Liver (tissue), 9 donors: ENCODE measurements around the gene CCDC50. TPM values are rescaled to one million over a fixed set of nuclear protein-coding genes. Genes with fewer than 3 reads are reported as not detected.

ENCODE experiments used
- DNase-seq: peaks from one replicate; pipeline ENCODE4 v3.0.0-alpha.2; 2017; ENCODE audit warnings: low spot score
- H3K27ac ChIP-seq, 2 donors: one replicate each; pipeline ENCODE4 v1.7.0; 2013; ENCODE audit warnings: inconsistent platforms in 2 of 2, low read length in 2 of 2, control low read depth in 1 of 2, low read depth in 1 of 2, mild to moderate bottlenecking in 1 of 2
- H3K27me3 ChIP-seq, 4 donors: one replicate each; pipeline versions ENCODE4 v1.6.1 to v1.7.0; 2013; ENCODE audit warnings: low read length in 3 of 4, inconsistent platforms in 1 of 4, mild to moderate bottlenecking in 1 of 4, moderate library complexity in 1 of 4; ENCODE audit not compliant: control insufficient read depth in 4 of 4, insufficient read depth in 4 of 4
- H3K36me3 ChIP-seq, 4 donors: one replicate each; pipeline versions ENCODE4 v1.6.1 to v1.7.0; 2013; ENCODE audit warnings: low read length in 3 of 4, mild to moderate bottlenecking in 3 of 4, low read depth in 1 of 4, moderate library complexity in 1 of 4; ENCODE audit not compliant: control insufficient read depth in 4 of 4, insufficient read depth in 3 of 4
- H3K4me1 ChIP-seq, 4 donors: one replicate each; pipeline versions ENCODE4 v1.6.1 to v1.7.0; 2013; ENCODE audit warnings: low read length in 3 of 4, mild to moderate bottlenecking in 3 of 4, moderate library complexity in 1 of 4; ENCODE audit not compliant: control insufficient read depth in 4 of 4, insufficient read depth in 4 of 4
- H3K4me3 ChIP-seq, 3 donors: one replicate each; pipeline versions ENCODE4 v1.6.1 to v1.7.0; 2013; ENCODE audit warnings: low read length in 3 of 3, control low read depth in 1 of 3, low read depth in 1 of 3, mild to moderate bottlenecking in 1 of 3
- H3K9ac ChIP-seq, 2 donors: one replicate each; pipeline ENCODE4 v1.7.0; 2013; ENCODE audit warnings: low read length in 2 of 2, mild to moderate bottlenecking in 2 of 2, moderate library complexity in 2 of 2, control low read depth in 1 of 2, low read depth in 1 of 2
- H3K9me3 ChIP-seq, 4 donors: one replicate each; pipeline versions ENCODE4 v1.6.1 to v1.7.0; 2013; ENCODE audit warnings: low read length in 3 of 4; ENCODE audit not compliant: control insufficient read depth in 4 of 4
- EGR1 ChIP-seq, 2 donors: IDR thresholded peaks; 2 replicates each; pipeline ENCODE4 v1.6.1; 2016 to 2018; ENCODE audit warnings: antibody characterized with exemption in 2 of 2, low read depth in 2 of 2
- GABPA ChIP-seq, 2 donors: IDR thresholded peaks in 1 of 2; conservative IDR thresholded peaks in 1 of 2; 2 replicates each; pipeline ENCODE4 v1.6.1; 2016; ENCODE audit warnings: antibody characterized with exemption in 2 of 2, mild to moderate bottlenecking in 1 of 2, moderate library complexity in 1 of 2
- HNF4A ChIP-seq, 2 donors: conservative IDR thresholded peaks; 2 replicates each; pipeline ENCODE4 v1.6.1; 2016; ENCODE audit warnings: antibody characterized with exemption in 2 of 2, mild to moderate bottlenecking in 2 of 2
- JUND ChIP-seq, 2 donors: IDR thresholded peaks; 2 replicates each; pipeline ENCODE4 v1.6.1; 2016; ENCODE audit warnings: antibody characterized with exemption in 2 of 2
- NR2F2 ChIP-seq: IDR thresholded peaks from 2 replicates; pipeline ENCODE4 v1.6.1; 2016; ENCODE audit warnings: antibody characterized with exemption
- RAD21 ChIP-seq, 2 donors: IDR thresholded peaks; 2 replicates each; pipeline ENCODE4 v1.6.1; 2016; ENCODE audit warnings: antibody characterized with exemption in 2 of 2, mild to moderate bottlenecking in 2 of 2
- RXRA ChIP-seq, 2 donors: IDR thresholded peaks; 2 replicates each; pipeline ENCODE4 v1.6.1; 2017 to 2018; ENCODE audit warnings: antibody characterized with exemption in 2 of 2, mild to moderate bottlenecking in 1 of 2
- SP1 ChIP-seq: IDR thresholded peaks from 2 replicates; pipeline ENCODE4 v1.6.1; 2018; ENCODE audit warnings: antibody characterized with exemption, mild to moderate bottlenecking
- TAF1 ChIP-seq: conservative IDR thresholded peaks from 2 replicates; pipeline ENCODE4 v1.6.1; 2016; ENCODE audit warnings: antibody characterized with exemption, mild to moderate bottlenecking
- YY1 ChIP-seq: IDR thresholded peaks from 2 replicates; pipeline ENCODE4 v1.6.1; 2016; ENCODE audit warnings: antibody characterized with exemption, mild to moderate bottlenecking
- WGBS: extraction: QIAGEN DNeasy Blood & Tissue Kit; methylation state at CpG from one replicate; pipeline ENCODE4 v1.1.7; 2013; 5-methylcytosine and 5-hydroxymethylcytosine counted together
- polyA plus RNA-seq, 2 donors: library from polyadenylated mRNA; stranded (reverse) in 1 of 2; unstranded in 1 of 2; fragments of 200-250 nt in 1 of 2; fragments of >200 nt in 1 of 2; fragmentation: Nextera tagmentation in 1 of 2; extraction: Ambion mirVana in 1 of 2; gene quantifications; one replicate each; pipeline versions ENCODE4 v1.2.1 to v1.2.3, GENCODE V29; 2013 to 2015
- total RNA-seq, 2 donors: library from RNA; depleted of rRNA; stranded (reverse); fragments of >200 nt; gene quantifications; one replicate each; pipeline ENCODE4 v1.2.3, GENCODE V29; 2014
- TF ChIP-seq, protein P1 (sequence below): IDR thresholded peaks from 2 replicates; pipeline ENCODE4 v1.6.1; 2016; ENCODE audit warnings: antibody characterized with exemption
- TF ChIP-seq, protein P2 (sequence below): IDR thresholded peaks from 2 replicates; pipeline ENCODE4 v1.6.1; 2016; ENCODE audit warnings: antibody characterized with exemption
- TF ChIP-seq, protein P3 (sequence below): IDR thresholded peaks from 2 replicates; pipeline ENCODE4 v1.6.1; 2016; ENCODE audit warnings: antibody characterized with exemption
- TF ChIP-seq, protein P4 (sequence below): fragments of 150-350 bp; IDR thresholded peaks from 2 replicates; pipeline ENCODE4 v1.5.1; 2017; ENCODE audit warnings: improper control_type of control experiment, low read depth, low read length; ENCODE audit not compliant: missing input control
- donor health status: healthy.
- donor health status: healthy.
- donor health status: healthy.
- donor health status: healthy.
- donor health status: healthy.

Gene CCDC50, protein sequence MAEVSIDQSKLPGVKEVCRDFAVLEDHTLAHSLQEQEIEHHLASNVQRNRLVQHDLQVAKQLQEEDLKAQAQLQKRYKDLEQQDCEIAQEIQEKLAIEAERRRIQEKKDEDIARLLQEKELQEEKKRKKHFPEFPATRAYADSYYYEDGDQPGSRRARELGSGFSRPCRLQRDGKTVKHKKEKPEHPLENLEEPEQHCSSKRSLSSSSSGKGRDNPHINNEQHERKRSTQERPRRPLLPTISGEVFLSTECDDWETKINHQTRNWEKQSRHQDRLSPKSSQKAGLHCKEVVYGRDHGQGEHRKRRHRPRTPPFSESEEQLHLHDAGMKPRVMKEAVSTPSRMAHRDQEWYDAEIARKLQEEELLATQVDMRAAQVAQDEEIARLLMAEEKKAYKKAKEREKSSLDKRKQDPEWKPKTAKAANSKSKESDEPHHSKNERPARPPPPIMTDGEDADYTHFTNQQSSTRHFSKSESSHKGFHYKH
- 10 to 100 TPM; 15.4 to 69.0 TPM for total RNA-seq
- polyA plus RNA-seq: 10 to 100 TPM; 27.3 to 40.0 TPM

DNA sequence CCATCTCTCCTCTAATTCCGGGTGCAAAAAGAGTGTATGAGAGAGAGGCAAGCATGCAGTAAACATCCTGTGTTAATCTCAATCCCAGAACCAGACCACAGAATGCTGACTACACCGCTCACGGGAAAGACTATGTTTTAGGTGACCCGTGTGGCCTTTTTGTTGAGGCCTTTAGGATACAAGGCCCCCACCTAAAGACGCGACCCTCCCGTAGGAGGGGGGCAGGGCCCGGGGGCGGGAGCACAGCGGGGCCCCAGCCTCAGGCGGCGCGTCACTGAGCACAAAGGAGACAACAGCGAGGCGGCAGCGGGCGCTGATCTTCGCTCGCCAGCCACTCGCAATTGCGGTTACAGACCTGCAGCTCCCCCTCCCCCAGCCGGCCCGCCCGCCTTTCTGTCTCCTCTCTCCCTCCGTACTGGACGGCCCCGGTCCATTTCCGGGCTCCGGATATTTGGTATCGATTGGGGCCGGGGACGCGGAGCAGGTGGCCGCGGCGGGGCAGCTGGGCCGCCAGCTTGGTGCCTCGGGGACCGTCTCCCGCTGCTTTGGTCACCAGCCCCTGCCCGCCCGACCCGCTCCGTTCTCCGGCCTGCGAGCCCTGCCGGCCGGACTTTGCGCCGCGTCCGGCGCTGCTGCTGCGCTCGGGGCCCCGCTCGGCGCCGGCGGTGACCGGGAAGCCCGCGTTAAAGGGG is at the start of gene CCDC50:
Gene CCDC50 (plus strand): TSS at position 433 of the 692 bp plus-strand sequence. CDS start 281 bp downstream, outside the sequence.
- H3K4me1 ChIP-seq: peaks cover 2 to 28% (median 16%) of the 10 kb centered on the region in 4 donors
- WGBS: under 1% methylated on average over 63 of the region's 63 CpGs
- TF ChIP-seq, protein P1, sequence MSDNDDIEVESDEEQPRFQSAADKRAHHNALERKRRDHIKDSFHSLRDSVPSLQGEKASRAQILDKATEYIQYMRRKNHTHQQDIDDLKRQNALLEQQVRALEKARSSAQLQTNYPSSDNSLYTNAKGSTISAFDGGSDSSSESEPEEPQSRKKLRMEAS: peak; percentile 34
- TF ChIP-seq, protein P2, sequence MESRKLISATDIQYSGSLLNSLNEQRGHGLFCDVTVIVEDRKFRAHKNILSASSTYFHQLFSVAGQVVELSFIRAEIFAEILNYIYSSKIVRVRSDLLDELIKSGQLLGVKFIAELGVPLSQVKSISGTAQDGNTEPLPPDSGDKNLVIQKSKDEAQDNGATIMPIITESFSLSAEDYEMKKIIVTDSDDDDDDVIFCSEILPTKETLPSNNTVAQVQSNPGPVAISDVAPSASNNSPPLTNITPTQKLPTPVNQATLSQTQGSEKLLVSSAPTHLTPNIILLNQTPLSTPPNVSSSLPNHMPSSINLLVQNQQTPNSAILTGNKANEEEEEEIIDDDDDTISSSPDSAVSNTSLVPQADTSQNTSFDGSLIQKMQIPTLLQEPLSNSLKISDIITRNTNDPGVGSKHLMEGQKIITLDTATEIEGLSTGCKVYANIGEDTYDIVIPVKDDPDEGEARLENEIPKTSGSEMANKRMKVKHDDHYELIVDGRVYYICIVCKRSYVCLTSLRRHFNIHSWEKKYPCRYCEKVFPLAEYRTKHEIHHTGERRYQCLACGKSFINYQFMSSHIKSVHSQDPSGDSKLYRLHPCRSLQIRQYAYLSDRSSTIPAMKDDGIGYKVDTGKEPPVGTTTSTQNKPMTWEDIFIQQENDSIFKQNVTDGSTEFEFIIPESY: peak; percentile 75
- TF ChIP-seq JUND (IDR thresholded peaks at IDR 0.05): no peak
- peak in 1 of 2 donors; percentile 49 for TF ChIP-seq RXRA (IDR thresholded peaks at IDR 0.05)
- peak in 1 of 2 donors; percentile 66 for TF ChIP-seq EGR1 (IDR thresholded peaks at IDR 0.05; ENCODE audit: low read depth in 2 of 2)
- TF ChIP-seq, protein P3, sequence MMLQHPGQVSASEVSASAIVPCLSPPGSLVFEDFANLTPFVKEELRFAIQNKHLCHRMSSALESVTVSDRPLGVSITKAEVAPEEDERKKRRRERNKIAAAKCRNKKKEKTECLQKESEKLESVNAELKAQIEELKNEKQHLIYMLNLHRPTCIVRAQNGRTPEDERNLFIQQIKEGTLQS: no peak
- TF ChIP-seq YY1: peak; percentile 80
- TF ChIP-seq RAD21 (IDR thresholded peaks at IDR 0.05): peak in 1 of 2 donors; percentile 39
- no peak for TF ChIP-seq NR2F2
- TF ChIP-seq SP1: peak; percentile 61
- TF ChIP-seq GABPA (IDR thresholded peaks at IDR 0.05 in 1 of 2, conservative IDR thresholded peaks at IDR 0.05 in 1 of 2): peak; percentile 43 to 82
- TF ChIP-seq, protein P4, sequence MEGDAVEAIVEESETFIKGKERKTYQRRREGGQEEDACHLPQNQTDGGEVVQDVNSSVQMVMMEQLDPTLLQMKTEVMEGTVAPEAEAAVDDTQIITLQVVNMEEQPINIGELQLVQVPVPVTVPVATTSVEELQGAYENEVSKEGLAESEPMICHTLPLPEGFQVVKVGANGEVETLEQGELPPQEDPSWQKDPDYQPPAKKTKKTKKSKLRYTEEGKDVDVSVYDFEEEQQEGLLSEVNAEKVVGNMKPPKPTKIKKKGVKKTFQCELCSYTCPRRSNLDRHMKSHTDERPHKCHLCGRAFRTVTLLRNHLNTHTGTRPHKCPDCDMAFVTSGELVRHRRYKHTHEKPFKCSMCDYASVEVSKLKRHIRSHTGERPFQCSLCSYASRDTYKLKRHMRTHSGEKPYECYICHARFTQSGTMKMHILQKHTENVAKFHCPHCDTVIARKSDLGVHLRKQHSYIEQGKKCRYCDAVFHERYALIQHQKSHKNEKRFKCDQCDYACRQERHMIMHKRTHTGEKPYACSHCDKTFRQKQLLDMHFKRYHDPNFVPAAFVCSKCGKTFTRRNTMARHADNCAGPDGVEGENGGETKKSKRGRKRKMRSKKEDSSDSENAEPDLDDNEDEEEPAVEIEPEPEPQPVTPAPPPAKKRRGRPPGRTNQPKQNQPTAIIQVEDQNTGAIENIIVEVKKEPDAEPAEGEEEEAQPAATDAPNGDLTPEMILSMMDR: peak; percentile 3
- TF ChIP-seq HNF4A (conservative IDR thresholded peaks at IDR 0.05): peak; percentile 46 to 48
- TF ChIP-seq TAF1: peak; percentile 63

DNA sequence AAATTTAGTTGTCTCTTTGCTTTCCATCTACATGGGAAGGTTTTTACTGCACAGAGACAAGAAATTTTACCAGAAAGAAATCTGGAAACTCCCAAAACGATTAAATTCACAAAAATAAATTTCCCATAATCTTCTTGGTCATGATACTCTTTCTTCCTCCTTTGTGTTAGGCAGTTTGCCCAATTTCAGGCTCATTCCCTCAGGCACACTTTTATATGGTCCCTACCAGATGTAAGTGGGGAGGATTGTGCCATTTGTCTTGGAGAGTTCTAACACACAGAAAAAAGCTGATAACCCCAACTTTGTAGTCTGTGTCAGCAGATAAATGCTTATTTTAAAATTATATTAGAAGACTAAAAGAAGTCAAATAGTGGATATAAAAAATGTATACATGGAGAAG is 49.1 kb upstream of the CCDC50 start:
- Histone ChIP-seq H3K36me3 (no peaks in the 10 kb centered on the region), H3K9ac (no peak overlapping the region), H3K4me1 (peaks cover 0 to 7% (median 6%) of the 10 kb centered on the region in 4 donors), H3K9me3 (no peaks in the 10 kb centered on the region), H3K4me3 (no peak overlapping the region), H3K27ac (no peak overlapping the region), H3K27me3 (no peaks in the 10 kb centered on the region)
- WGBS: 37% methylated on average over 1 of the region's 1 CpG
- DNase-seq: no peak
- TF ChIP-seq, protein P4: no peak
- TF ChIP-seq RAD21 (IDR thresholded peaks at IDR 0.05): no peak

More for the DNA sequence above, at the start of gene CCDC50:
- Histone ChIP-seq H3K36me3 (no peaks in the 10 kb centered on the region), H3K9me3 (no peaks in the 10 kb centered on the region), H3K27ac (peak within 1 kb of the TSS; percentile 97 to 99), H3K9ac (peak within 1 kb of the TSS; percentile 78 to 96), H3K27me3 (no peaks in the 10 kb centered on the region), H3K4me3 (peak within 1 kb of the TSS; percentile 88 to 93 (median 92))
- DNase-seq: peak; percentile 76
